Fibroblast of the conjunctiva (primary cell): Measurements from ENCODE around the gene SF3A2.

Experiments used
- DNase-seq: peaks from one replicate; pipeline ENCODE4 v3.0.0-alpha.2; 2010; ENCODE audit warnings: low read depth

Gene SF3A2

DNA sequence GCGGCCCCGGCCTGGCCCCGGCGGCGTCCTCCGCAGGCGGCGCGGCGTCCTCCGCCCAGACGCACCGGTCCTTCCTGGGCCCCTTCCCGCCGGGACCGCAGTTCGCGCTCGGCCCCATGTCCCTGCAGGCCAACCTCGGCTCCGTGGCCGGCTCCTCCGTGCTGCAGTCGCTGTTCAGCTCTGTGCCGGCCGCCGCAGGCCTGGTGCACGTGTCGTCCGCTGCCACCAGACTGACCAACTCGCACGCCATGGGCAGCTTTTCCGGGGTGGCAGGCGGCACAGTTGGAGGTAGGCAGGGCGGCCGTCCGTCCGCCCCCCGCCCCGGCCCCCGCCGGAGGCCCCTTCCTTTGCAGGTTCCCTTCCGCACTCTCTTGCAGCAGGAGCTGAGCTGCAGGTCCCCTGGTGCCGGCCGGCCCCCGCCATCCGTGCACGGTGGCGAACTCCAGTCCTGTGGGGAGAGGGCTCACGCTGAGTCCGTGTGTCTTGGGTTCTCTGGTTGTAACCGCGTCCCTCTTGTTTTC lies 9.7 kb upstream of the SF3A2 start:
- no peak for DNase-seq

- DNase-seq: no peak
These were observed 9.0 kb upstream of the SF3A2 start for GRCh38 chr19:2227415-2228156.

DNA sequence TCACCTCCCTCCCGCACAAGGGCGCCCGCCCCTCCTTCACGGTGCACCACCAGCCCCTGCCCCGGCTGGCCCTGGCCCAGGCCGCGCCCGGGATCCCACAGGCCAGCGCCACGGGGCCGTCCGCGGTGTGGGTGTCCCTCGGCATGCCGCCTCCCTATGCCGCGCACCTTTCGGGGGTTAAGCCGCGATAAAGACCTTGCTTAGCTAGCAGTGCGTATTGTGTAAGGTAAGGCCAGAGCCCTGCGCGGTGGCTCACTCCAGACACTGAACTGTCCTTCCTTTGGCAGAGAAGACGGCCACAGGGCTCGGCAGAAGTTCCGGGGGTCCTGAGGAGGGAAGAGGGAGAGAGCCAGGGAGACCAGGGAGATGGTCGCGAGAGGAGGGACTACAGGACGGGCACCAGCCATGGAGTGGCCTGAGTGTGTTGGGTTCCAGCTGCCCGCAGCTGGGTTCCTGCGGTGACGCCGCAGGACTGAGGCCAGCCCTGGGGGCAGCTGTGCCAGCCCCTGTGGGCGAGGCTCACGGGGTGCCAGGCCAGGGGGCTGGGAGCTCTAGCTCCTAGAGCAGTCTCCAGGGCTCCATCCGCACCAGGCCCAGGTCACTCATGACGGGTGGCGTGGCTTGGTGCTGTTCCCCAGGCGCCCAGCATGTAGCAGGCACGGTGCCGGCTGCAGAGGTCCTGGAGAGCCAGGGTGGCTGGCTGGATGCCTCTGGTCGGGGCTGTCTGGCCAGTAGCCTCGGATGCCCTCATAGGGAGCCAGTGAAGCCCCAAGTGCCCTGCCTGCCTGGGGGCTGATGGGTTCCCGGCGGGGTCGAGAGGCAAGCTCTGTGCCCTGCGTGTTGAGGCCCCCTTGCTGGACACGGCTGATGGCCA lies 8.2 kb upstream of the SF3A2 start:
- no peak for DNase-seq

DNA sequence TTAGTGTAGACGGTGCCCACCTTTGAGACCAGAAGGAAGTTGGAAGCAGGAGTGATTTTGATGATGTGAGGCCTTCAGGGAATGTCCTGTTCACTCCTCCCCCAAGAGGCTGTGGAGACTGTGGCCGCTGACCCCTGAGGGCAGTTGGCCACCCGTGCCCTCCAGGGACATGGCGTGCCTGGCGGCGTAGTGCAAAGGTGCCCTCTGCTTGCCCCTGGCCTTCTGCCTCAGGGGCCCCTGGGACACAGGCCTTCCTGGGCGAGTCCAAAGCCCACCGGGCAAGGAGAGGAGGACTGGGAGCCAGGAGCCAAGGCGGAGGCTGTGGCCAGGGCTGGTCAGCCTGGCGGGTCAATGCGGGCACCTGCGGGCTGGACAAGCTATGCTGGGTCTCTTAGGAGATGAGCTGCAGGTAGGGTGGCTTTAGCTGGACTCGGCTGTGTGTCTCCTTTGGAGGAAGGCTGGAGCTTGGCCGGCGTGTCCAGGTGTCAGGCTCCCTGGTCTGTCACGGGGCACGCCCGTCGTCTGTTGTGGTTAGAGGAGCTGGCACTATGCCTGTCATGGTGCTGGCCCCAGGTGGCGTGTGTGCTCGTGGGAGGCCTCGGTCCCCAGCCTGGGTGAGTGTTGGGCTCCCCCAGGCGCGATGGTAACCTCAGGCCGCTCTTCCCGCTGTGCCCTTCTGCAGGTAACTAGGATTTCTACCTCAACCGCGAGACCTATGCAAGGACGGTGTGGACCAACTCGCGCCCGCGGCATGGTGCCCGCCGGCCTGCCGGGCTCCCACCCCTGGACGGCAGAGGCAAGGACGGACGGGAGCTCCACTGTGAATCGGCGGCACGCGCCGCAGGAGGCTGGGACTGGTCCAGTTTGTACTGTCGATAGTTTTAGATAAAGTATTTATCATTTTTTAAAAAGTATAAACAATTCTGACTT lies 7.3 kb upstream of the SF3A2 start:
- no peak for DNase-seq

DNA sequence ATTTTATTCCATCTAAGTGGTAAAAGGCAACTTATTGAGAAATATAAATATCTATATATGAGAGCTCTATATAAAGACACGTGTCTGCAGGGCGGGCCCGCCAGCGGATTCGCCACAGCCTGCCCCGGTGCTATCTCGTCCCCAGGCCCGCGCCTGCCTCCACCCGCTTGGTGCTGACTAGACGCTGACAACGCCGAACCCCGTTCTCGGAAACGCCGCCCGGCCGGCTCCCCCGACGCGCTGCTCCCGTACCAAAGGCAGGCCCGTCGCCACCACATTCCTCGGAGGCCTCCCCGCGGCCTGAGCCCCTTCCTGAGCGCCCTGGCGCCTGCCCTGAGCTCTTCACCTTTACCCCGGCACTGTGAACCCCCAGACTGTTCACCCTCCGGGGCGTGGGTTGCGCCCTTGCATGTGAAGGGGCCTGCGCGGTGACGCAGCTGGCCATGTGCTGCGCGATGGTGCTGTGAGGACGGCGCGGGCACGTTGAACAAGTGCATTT lies 6.5 kb upstream of the SF3A2 start:
- DNase-seq: no peak

DNA sequence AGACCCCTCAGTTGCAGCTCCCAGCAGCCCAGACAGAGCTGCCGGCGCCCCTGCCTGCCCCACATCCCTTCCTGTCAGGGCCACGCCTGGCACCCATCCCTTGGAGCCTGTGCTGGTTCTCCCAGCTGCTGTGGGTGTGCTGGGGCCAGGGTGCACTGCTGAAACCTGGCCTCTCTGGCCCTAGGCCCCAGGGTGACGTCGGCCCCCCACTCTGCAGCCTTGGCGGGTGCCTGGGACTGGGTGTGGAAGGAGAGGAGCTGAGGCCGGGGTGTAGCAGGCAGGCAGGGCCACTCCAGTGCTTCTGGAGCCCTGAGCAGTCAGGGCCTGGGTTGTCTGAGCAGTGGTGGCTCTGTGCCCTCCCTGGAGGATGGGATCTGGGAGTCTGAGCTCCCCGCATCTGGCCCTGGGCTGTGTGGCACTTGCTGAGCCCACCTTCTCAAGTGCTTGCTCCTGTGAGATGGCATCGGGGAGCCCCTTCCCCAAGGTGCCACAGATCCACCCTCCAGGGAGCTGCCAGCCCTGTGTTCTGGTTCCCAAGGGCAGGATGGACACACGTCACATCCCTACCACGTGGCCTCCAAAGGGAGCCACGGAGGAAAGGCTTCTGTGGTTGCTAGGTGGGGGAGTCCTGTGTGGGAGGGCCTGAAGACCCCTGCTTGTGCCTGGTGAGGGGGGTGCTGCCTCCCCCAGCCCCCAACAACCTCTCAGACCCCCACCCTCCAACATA lies 5.7 kb upstream of the SF3A2 start:
- DNase-seq: no peak

- DNase-seq: no peak
These were observed 4.9 kb upstream of the SF3A2 start for GRCh38 chr19:2231621-2232221.

DNA sequence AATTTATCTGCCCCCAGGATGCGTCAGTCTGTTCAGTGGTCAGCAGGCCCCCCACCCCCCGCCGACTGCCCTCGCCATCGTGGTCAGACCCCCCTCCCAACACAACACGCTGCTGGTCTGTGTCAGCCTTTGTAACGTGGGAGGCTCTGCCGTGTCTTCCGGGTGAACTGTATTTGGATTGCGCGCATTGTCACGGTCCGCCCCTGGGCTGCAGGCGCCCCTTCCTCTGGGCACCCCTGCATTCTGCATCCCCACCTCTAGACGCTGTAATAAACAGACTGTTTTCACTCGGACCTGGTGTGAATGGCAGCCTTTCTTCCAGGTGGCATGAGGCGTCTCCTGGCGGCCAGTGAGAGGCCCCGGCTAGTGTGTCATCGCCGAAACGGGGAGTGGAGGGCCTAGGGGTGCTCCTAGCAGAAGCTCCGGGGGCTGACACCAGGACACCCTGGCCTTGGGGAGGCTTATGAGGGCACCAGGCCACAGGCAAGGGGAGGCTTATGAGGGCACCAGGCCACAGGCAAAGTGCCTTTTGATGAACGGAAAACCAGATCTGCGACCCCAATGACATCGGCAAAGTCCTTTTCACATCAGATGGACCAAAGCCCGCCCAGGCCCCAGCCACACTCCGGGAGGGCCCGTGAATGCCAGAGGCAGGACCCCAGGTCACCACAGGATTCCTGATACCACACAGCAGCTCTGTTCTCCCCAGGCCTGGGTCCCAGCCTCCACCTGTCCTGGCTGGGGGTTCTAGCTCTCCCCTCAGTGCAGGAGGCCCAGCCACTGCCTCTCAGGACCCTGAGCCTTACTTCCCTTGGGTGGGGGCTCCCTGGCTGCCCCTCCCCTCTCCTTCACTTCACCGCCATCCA lies 4.1 kb upstream of the SF3A2 start:
- DNase-seq: no peak

DNA sequence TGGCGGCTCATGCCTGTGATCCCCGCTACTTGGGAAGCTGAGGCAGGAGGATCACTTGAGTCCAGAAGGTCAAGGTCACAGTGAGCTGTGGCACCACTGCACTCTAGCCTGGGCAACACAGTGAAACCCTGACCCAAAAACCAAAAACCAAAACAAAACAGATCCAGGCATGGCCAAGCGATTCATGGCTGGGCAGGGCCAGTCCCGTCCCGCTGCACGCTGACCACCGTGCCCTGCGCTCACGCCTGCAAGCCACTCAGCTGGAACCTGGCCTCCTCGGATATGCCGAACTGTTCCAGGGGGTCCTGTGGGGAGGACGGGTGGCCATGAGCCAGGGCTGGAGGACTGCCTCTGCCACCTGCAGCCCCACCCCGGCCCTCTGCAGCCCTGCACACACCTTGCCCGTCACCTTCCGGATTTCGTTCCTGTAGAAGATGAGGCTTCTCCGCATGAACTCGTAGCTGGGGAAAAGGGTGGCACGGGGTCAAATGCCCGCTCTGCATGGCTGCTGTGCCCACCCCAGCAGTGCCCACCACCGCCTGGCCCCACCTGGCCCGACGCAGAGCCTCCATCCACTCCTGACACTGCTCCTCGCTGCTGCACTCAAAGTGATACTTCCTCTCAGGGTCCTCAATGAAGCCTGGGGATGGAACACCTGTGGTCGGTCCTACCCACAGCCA lies 2.9 kb upstream of the SF3A2 start:
- DNase-seq: no peak

DNA sequence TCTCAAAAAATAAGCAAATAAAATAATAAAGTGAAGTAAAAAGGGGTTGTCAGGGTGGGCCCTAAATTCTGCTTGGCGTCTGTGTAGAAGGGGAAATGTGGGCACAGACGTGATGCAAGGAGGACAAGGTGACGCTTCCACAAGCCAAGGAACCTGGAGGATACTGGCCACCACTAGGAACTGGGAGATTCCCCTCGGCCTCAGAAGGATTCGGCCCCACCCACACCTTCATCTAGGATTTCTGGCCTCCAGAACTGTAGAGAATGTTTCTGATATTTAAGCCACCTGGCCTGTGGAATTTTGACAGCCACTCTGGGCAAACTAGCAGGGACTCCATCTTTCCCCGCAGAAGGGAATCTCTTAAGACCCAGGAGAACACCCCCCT lies 1.6 kb upstream of the SF3A2 start:
- DNase-seq: no peak

- DNase-seq: no peak
These were observed 1.1 kb upstream of the SF3A2 start for GRCh38 chr19:2235381-2236063.

DNA sequence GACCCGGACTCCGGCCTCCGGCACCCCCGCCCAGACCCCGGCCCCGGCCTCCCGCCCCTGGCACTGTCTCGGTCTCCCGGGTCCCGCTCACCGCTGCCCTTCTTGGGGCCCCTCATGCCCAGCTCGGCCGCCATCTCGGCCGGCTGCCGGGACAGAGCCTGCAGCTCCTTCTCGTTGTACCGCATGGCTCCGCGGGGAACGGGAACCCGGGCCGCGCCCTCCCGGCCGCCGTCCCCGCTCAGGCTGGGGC lies 635 bp upstream of the SF3A2 start:
- no peak for DNase-seq

- DNase-seq: no peak
These were observed 636 bp downstream of the SF3A2 start for GRCh38 chr19:2237051-2237868.

DNA sequence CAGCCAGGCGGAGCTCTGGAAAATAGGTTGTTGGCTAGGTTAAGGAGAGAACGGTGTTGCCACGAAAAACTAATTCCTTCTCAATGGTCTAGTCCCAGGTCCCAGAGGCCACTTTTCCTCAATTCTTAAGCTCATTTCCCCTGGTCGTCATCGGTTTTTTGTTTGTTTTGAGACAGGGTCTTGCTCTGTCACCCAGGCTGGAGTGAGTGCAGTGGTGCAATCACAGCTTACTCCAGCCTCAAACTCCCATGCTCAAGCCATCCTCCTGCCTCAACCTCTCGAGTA lies 1.2 kb downstream of the SF3A2 start:
- DNase-seq: no peak

GRCh38 chr19:2239173-2239572 lies 2.5 kb downstream of the SF3A2 start:
- DNase-seq: no peak

GRCh38 chr19:2239771-2240770 lies 3.4 kb downstream of the SF3A2 start:
- DNase-seq: no peak
